CD4-positive, CD25-positive, alpha-beta regulatory T cell (primary cell): ENCODE results near the gene CELSR2. TPM values are rescaled to one million over a fixed set of nuclear protein-coding genes. Genes with fewer than 3 reads are reported as not detected.

Experiments used
- ATAC-seq, 2 donors: fragments of 150-1000 bp; cut with Tn5 transposase; one replicate each; pipeline ENCODE4 v1.10.0; 2021; ENCODE audit warnings: low read depth in 2 of 2, moderate number of reproducible peaks in 2 of 2, moderate library complexity in 1 of 2
- DNase-seq, 3 donors: peaks; one replicate each; pipeline versions ENCODE4 v3.0.0 to v3.0.0-alpha.2; 2012 to 2022; ENCODE audit warnings: mixed read lengths in 1 of 3
- H3K27ac ChIP-seq: one replicate; pipeline ENCODE4 v1.7.0; 2013; ENCODE audit warnings: mild to moderate bottlenecking, low read length; ENCODE audit not compliant: insufficient read depth, poor library complexity, severe bottlenecking
- H3K27me3 ChIP-seq: one replicate; pipeline ENCODE4 v1.7.0; 2013; ENCODE audit warnings: low read length; ENCODE audit not compliant: control insufficient read depth, insufficient read depth
- H3K36me3 ChIP-seq: one replicate; pipeline ENCODE4 v1.7.0; 2013; ENCODE audit warnings: mild to moderate bottlenecking, low read length, moderate library complexity; ENCODE audit not compliant: control insufficient read depth, insufficient read depth
- H3K4me1 ChIP-seq: 2 replicates; pipeline ENCODE4 v1.7.0; 2013; ENCODE audit warnings: mild to moderate bottlenecking, low read length; ENCODE audit not compliant: insufficient read depth, control insufficient read depth, poor library complexity, severe bottlenecking
- H3K4me3 ChIP-seq: one replicate; pipeline ENCODE4 v1.7.0; 2013; ENCODE audit warnings: low read depth, mild to moderate bottlenecking, low read length, moderate library complexity
- H3K9me3 ChIP-seq, 2 experiments: 1 replicate in 1 of 2; 2 replicates in 1 of 2; pipeline ENCODE4 v1.7.0; 2013; ENCODE audit warnings: low read length in 2 of 2, mild to moderate bottlenecking in 1 of 2, moderate library complexity in 1 of 2; ENCODE audit not compliant: control insufficient read depth in 2 of 2
- H3K27ac Mint-ChIP-seq, 3 donors: one replicate each; pipeline ENCODE4 v1.8.0; 2020 to 2022; ENCODE audit warnings: mild to moderate bottlenecking in 3 of 3, mixed read lengths in 3 of 3, moderate library complexity in 2 of 3
- H3K27me3 Mint-ChIP-seq: one replicate; pipeline ENCODE4 v1.8.0; 2022; ENCODE audit warnings: mild to moderate bottlenecking, mixed read lengths
- H3K36me3 Mint-ChIP-seq: one replicate; pipeline ENCODE4 v1.8.0; 2020; ENCODE audit warnings: mixed read lengths
- H3K4me1 Mint-ChIP-seq, 4 donors: one replicate each; pipeline ENCODE4 v1.8.0; 2020 to 2022; ENCODE audit warnings: mixed read lengths in 4 of 4, mild to moderate bottlenecking in 1 of 4
- H3K4me3 Mint-ChIP-seq, 4 donors: one replicate each; pipeline ENCODE4 v1.8.0; 2020 to 2022; ENCODE audit warnings: mild to moderate bottlenecking in 4 of 4, mixed read lengths in 4 of 4, moderate library complexity in 3 of 4
- H3K9me3 Mint-ChIP-seq, 7 donors: one replicate each; pipeline ENCODE4 v1.8.0; 2020 to 2022; ENCODE audit warnings: mixed read lengths in 7 of 7, mild to moderate bottlenecking in 3 of 7, moderate library complexity in 2 of 7
- polyA plus RNA-seq, 4 donors: library from polyadenylated mRNA; unstranded; fragments of 300-500 nt; fragmentation: Illumina TruSeq; gene quantifications; one replicate each; pipeline ENCODE4 v1.2.3, GENCODE V29; 2021
- total RNA-seq: library from RNA; stranded (reverse); gene quantifications from one replicate; pipeline ENCODE4 v1.2.3, GENCODE V29; 2022

The CELSR2 gene
- total and polyA plus RNA-seq, 5 donors from 2014 or later = 0.02 to 2.5 (median 0.14) TPM

DNA sequence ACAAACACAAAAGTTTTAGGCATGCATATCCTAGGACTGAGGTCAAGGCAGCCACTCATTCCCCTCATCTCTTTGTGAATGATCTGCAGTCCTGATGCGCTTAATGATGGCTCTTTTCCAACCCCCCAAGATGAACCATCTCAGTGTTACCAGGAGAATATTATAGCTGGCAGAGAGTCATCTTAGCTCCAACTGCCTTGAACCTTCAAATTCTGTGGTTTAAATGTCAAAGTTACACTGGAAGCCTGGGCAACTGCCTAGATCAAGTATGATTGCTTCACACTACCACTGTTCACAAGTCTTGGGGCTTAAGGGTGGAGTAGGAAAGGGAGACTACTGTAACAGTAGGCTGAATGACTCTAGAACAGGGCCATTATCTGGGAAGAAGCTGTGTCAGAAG is 65.5 kb downstream of the CELSR2 start:
- H3K36me3 Mint-ChIP-seq = no peaks in the 10 kb centered on the region
- Histone ChIP-seq H3K27me3 (no peaks in the 10 kb centered on the region), H3K9me3 (no peaks in the 10 kb centered on the region), H3K36me3 (no peaks in the 10 kb centered on the region), H3K27ac (no peak overlapping the region), H3K4me3 (no peak overlapping the region), H3K4me1 (no peaks in the 10 kb centered on the region)
- DNase-seq (no peak), ATAC-seq (no peak)
- peaks cover 12% of the 10 kb centered on the region for H3K27me3 Mint-ChIP-seq
- no peak overlapping the region for H3K4me3 Mint-ChIP-seq
- no peak overlapping the region for H3K27ac Mint-ChIP-seq
- no peaks in the 10 kb centered on the region for H3K4me1 Mint-ChIP-seq
- no peaks in the 10 kb centered on the region for H3K9me3 Mint-ChIP-seq

DNA sequence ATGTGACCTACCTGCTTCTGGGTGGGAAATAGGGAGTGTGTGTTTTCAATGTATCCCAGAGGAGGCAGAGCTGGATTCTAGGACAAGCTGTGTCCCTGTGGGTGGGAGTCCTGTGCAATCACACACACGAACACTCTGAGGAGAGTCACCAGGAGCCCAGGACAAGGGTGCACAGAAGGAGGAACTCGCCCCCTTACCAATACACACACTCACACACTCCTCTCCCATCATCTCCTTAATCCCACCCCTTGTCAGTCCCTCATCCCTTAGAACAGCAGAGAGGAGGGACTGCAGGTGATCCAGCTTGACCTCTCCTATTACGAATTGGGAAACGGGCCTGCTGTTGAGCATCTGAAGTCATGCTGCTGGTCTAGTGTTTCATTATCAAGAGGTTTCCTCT is 65.9 kb downstream of the CELSR2 start:
- Histone ChIP-seq H3K27ac (no peak overlapping the region), H3K4me1 (no peaks in the 10 kb centered on the region), H3K9me3 (no peaks in the 10 kb centered on the region), H3K4me3 (no peak overlapping the region), H3K36me3 (no peaks in the 10 kb centered on the region), H3K27me3 (no peaks in the 10 kb centered on the region)
- H3K27ac Mint-ChIP-seq = no peak overlapping the region
- H3K27me3 Mint-ChIP-seq = peaks cover 12% of the 10 kb centered on the region
- DNase-seq = no peak
- no peak overlapping the region for H3K4me3 Mint-ChIP-seq
- no peaks in the 10 kb centered on the region for H3K4me1 Mint-ChIP-seq
- ATAC-seq = no peak
- H3K36me3 Mint-ChIP-seq = no peaks in the 10 kb centered on the region
- no peaks in the 10 kb centered on the region for H3K9me3 Mint-ChIP-seq

DNA sequence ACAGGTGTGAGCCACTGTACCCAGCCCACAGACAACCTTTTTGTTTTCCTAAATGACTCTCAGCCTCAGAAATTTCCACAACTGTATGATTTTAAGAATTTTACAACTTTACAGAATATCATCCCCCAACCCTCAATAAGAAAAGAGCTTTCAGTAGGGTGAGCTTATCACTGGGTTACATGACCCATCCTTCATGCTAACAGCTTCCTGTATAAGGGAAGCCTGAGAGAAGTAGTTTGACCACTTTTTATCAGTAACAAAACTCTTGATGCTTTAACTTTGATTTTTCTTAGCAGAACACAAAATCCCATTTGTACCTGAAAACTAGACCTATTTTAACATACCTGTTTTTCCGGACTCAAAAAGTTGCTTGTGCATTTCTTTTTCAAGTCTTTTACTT is 67.2 kb downstream of the CELSR2 start:
- no peak overlapping the region for H3K4me3 Mint-ChIP-seq
- Histone ChIP-seq H3K36me3 (no peaks in the 10 kb centered on the region), H3K27ac (no peak overlapping the region), H3K4me1 (no peaks in the 10 kb centered on the region), H3K4me3 (no peak overlapping the region), H3K27me3 (no peaks in the 10 kb centered on the region), H3K9me3 (no peaks in the 10 kb centered on the region)
- H3K4me1 Mint-ChIP-seq = no peaks in the 10 kb centered on the region
- peaks cover 10% of the 10 kb centered on the region for H3K27me3 Mint-ChIP-seq
- no peak overlapping the region for H3K27ac Mint-ChIP-seq
- no peaks in the 10 kb centered on the region for H3K36me3 Mint-ChIP-seq
- ATAC-seq (no peak), DNase-seq (no peak)
- H3K9me3 Mint-ChIP-seq = peaks cover 0 to 2% (median 0%) of the 10 kb centered on the region in 7 donors

DNA sequence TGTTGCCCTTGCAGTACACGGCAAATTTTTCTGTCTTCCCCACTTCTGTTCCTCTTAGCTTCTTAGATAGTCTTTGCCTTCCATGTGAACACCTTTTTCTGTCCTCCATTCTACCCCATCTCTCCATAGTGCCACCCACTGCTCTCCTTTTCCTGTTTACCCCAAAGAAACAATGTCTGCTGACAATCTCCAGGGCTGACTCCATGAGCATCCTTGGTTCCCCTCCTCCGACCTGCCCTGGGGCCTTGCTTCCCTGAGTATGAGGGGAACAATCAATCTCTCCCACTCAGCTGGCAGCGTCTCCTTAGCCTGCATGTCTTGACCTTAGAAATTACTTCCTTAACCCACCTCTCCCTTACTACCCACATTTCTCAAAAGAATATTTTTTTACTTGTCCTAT is 69.8 kb downstream of the CELSR2 start:
- Mint-ChIP-seq H3K4me1 (no peaks in the 10 kb centered on the region), H3K9me3 (peaks cover 0 to 2% (median 0%) of the 10 kb centered on the region in 7 donors), H3K36me3 (no peaks in the 10 kb centered on the region), H3K27ac (no peak overlapping the region), H3K4me3 (no peak overlapping the region), H3K27me3 (no peaks in the 10 kb centered on the region)
- Histone ChIP-seq H3K27ac (no peak overlapping the region), H3K4me1 (no peaks in the 10 kb centered on the region), H3K36me3 (no peaks in the 10 kb centered on the region), H3K4me3 (no peak overlapping the region), H3K27me3 (peaks cover 3% of the 10 kb centered on the region), H3K9me3 (no peaks in the 10 kb centered on the region)
- DNase-seq (no peak), ATAC-seq (no peak)

DNA sequence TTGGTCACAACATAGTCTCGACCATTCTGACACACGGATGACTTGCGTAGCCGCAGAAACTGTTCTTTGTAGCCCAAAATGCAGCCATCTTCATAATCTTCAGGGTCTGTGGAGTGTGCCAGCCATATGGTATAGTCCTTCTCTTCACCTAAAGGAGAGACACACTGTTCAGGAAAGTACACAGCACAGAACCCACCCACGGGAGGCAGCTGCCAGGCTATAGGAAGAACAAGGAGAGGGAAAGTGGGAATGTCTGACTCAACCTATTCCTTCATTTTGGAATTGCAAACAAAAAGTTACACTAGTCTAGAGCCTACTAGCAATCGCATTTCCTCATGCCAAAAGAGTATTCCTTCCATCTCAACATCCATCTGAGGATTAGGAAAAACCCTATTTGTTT is 73.6 kb downstream of the CELSR2 start:
- H3K27ac ChIP-seq = no peak overlapping the region
- Mint-ChIP-seq H3K27me3 (peaks cover 7% of the 10 kb centered on the region), H3K4me3 (no peak overlapping the region), H3K36me3 (no peaks in the 10 kb centered on the region), H3K9me3 (peaks cover 0 to 3% (median 0%) of the 10 kb centered on the region in 7 donors), H3K4me1 (no peaks in the 10 kb centered on the region), H3K27ac (no peak overlapping the region)
- ATAC-seq = no peak
- no peak overlapping the region for H3K4me3 ChIP-seq
- no peak for DNase-seq
- no peaks in the 10 kb centered on the region for H3K4me1 ChIP-seq
- H3K9me3 ChIP-seq = no peaks in the 10 kb centered on the region
- peaks cover 5% of the 10 kb centered on the region for H3K27me3 ChIP-seq
- no peaks in the 10 kb centered on the region for H3K36me3 ChIP-seq

Other genes starting within 250 kb of the CELSR2 start
- gene WDR47, start 207.4 kb upstream of the CELSR2 start, total RNA-seq = 15.6 TPM
- 1 to 10 TPM; 5.3 to 7.1 (median 6.3) TPM for gene WDR47, start 207.4 kb upstream of the CELSR2 start, polyA plus RNA-seq
- gene TAF13, start 173.5 kb upstream of the CELSR2 start, total RNA-seq = 31.3 TPM
- gene TAF13, start 173.5 kb upstream of the CELSR2 start, polyA plus RNA-seq = 1 to 10 TPM in 2 of 4 donors, under 1 TPM in 2; 0.89 to 2.6 (median 1.5) TPM
- 69.7 TPM for gene TMEM167B, start 158.8 kb upstream of the CELSR2 start, total RNA-seq
- 10 to 100 TPM; 29.3 to 47.9 (median 36.1) TPM for gene TMEM167B, start 158.8 kb upstream of the CELSR2 start, polyA plus RNA-seq
- gene ELAPOR1, start 135.4 kb upstream of the CELSR2 start, total RNA-seq = 19.5 TPM
- gene ELAPOR1, start 135.4 kb upstream of the CELSR2 start, polyA plus RNA-seq = 10 to 100 TPM in 3 of 4 donors, 1 to 10 TPM in 1; 9.8 to 17.9 (median 15.6) TPM
- gene SARS1, start 35.6 kb upstream of the CELSR2 start, total RNA-seq = 117 TPM
- 100 to 1,000 TPM; 156 to 173 (median 170) TPM for gene SARS1, start 35.6 kb upstream of the CELSR2 start, polyA plus RNA-seq
- gene PSRC1, start 33.6 kb downstream of the CELSR2 start, total RNA-seq = 0.74 TPM
- 1 to 10 TPM in 1 of 4 donors, under 1 TPM in 3; 0.14 to 1.0 (median 0.38) TPM for gene PSRC1, start 33.6 kb downstream of the CELSR2 start, polyA plus RNA-seq
- gene MYBPHL, start 57.5 kb downstream of the CELSR2 start, total RNA-seq = not detected
- not detected for gene MYBPHL, start 57.5 kb downstream of the CELSR2 start, polyA plus RNA-seq
- 0.86 TPM for gene SORT1, start 148.4 kb downstream of the CELSR2 start, total RNA-seq
- gene SORT1, start 148.4 kb downstream of the CELSR2 start, polyA plus RNA-seq = not detected
- 61.5 TPM for gene PSMA5, start 176.9 kb downstream of the CELSR2 start, total RNA-seq
- 100 to 1,000 TPM; 121 to 207 (median 153) TPM for gene PSMA5, start 176.9 kb downstream of the CELSR2 start, polyA plus RNA-seq
- not detected for gene SYPL2, start 217.0 kb downstream of the CELSR2 start, total RNA-seq
- gene SYPL2, start 217.0 kb downstream of the CELSR2 start, polyA plus RNA-seq = not detected
- gene ATXN7L2, start 234.4 kb downstream of the CELSR2 start, total RNA-seq = 13.2 TPM
- 1 to 10 TPM; 4.7 to 8.0 (median 5.6) TPM for gene ATXN7L2, start 234.4 kb downstream of the CELSR2 start, polyA plus RNA-seq
- 30.7 TPM for gene CYB561D1, start 244.6 kb downstream of the CELSR2 start, total RNA-seq
- 10 to 100 TPM; 11.5 to 22.7 (median 18.7) TPM for gene CYB561D1, start 244.6 kb downstream of the CELSR2 start, polyA plus RNA-seq